K562 treated with DMSO at 1 percent for 12 hours (cell line): ENCODE results near the gene SPOCK1. TPM values are rescaled to one million over a fixed set of nuclear protein-coding genes. Genes with fewer than 3 reads are reported as not detected.

Experiments
- total RNA-seq: library from RNA; unstranded; fragments of 300-600 nt; gene quantifications from 2 replicates; pipeline ENCODE4 v1.2.3, GENCODE V29; 2022; ENCODE audit not compliant: insufficient read depth

Gene SPOCK1
- total RNA-seq: not detected in 2 replicates

DNA sequence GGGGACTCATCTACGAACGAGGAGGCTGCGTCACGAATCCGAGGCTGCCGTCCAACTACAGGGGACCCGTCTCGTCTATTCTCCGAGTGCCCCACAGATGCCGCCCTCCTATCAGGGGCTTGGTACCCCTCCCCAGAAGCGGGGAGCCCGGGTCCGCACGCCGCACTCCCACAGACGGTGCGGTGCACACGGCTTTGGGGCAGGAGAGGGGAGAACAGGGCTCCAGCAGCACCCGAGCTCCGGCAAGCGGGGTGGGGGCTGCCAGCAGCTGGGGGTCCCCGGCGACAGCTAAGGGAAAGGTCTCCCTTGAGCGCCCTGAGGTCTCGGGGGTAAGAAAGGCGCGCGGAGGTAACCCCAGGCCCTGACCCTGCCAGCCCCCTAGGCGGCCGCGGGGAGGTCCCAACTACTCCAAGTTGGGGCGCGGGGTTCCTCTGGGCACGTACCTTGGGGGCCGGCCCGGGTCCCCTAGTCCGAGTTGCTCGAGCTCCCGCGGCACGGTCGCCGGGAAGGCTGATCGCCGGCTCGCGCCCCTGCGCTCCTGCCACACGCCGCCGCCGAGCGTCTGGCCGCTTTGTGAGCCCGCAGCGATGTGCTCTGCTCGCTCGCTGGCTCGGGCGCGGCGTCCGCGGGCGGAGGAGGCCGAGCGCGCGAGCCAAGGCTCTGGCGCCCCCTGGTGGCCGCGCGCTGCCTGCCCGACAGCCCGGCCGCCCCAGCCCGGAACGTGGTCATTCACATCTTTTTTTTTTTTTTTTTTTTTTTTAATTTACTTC lies at the start of gene SPOCK1:
SPOCK1 (minus strand) TSS at position 591 of the 770 bp plus-strand sequence.

Other genes with a start within 250 kb of the SPOCK1 start
- 0.52 and 1.9 TPM in 2 replicates for gene KLHL3, start 236.8 kb upstream of the SPOCK1 start, total RNA-seq